AG09319 (cell line): ENCODE measurements around the gene CYP19A1.
A peak's percentile ranks its signal among the peaks of the same experiment; 100 is the strongest.

Experiments used
- DNase-seq: peaks from one replicate; pipeline ENCODE4 v3.0.0-alpha.2; 2010; ENCODE audit warnings: low read depth; ENCODE audit errors: extremely low read depth
- CTCF ChIP-seq: IDR thresholded peaks from 2 replicates; pipeline ENCODE4 v1.5.1; 2011; ENCODE audit warnings: low read depth, mild to moderate bottlenecking, inconsistent platforms, low read length, moderate library complexity

The CYP19A1 gene

DNA sequence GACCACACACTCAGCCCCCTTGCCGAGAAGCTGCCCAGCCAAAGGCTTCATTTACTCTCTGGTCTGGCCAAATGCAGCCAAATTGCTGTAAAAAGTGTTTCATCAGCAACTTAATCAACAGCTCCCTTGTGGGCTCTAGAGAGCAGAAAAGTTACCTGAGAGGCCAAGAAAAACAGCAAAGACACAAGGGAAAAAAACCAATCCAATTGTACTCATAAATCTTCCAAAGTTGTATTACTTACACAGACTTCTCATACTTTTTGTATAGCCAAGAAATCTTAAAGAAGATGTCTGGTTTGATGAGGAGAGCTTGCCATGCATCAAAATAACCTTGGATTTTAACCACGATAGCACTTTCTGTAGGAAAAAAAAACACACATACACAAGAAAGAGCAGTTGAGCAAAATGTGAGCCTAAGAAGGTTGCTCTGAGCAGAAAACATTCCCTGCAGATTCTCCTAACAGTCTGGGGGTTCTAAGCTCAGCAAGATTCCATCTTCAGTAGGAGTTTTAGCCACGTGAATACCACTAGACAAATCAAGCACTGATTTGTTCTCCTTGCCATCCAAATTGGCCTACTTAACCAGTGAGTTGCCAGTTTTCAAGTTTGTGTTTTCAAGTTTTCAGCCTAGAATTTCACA lies 120.0 kb downstream of the CYP19A1 start:
- DNase-seq, result no peak
- TF ChIP-seq CTCF, result no peak

- DNase-seq, result no peak
- TF ChIP-seq CTCF, result no peak
Measured at GRCh38 chr15:51212909-51213308, 125.5 kb downstream of the CYP19A1 start.

GRCh38 chr15:51212239-51212638 lies 126.2 kb downstream of the CYP19A1 start:
- no peak for DNase-seq
- TF ChIP-seq CTCF, result no peak

- TF ChIP-seq CTCF, result no peak
- DNase-seq, result no peak
Measured at GRCh38 chr15:51205050-51205975, 133.1 kb downstream of the CYP19A1 start.

- no peak for TF ChIP-seq CTCF
- peak; percentile 64 for DNase-seq
Measured at GRCh38 chr15:51203797-51204196, 134.6 kb downstream of the CYP19A1 start.

GRCh38 chr15:51202783-51203182 lies 135.6 kb downstream of the CYP19A1 start:
- no peak for TF ChIP-seq CTCF
- no peak for DNase-seq

DNA sequence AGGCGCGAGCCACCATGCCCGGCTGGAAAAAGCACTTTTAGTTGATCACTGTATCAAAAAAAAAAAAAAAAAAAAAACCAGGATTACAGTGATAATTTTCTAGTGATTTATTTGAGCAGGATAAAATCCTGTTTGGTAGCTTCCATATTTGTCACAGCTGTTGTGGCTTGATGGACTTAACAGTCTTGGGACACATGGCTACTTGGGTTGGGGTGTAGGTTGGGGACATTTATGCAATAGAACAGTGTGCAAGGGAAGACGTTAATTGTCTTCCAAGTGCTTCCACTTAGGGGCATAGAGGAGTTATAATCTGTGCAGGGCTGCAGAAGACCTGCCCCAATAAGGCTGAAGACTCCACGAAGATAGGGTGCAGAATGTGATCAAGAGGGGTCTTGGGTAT lies 136.8 kb downstream of the CYP19A1 start:
- DNase-seq, result no peak
- TF ChIP-seq CTCF, result no peak
